ENCODE measurements around the gene PIF1.

DNA sequence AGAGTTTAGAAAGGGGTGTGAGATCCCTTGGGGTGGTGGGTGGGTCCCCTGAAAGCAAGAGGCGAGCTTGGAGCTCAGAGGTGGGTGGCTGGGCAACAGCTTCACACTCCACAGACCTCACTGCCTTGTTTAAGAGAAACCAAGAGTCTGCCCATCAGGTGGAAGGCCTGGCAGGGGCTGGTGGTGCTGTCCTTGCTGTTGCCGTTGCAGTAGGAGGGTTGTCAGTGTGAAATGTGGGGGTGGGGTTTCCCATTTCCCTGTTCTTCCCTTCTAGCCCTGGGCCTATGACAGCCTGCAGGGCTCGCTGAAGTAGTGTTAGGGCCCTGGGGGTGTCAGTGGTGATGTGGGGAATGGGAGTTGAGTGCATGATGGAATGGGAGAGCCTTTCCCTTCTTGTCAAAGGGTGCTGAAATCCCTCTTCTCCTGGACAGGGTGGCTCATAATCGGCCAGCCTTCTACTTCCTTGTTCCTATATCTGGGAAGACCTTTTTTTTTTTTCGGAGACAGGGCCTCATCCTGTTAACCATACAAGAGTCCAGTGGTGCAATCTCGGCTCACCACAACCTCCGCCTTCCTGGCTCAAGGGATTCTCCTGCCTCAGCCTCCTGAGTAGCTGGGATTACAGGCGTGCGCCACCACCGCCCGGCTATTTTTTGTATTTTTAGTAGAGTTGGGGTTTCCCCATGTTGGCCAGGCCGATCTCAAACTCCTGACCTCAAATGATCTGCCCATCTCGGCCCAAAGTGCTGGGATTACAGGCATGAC is 20.6 kb upstream of the PIF1 start:
- TF ChIP-seq EZH2 (IDR thresholded peaks at IDR 0.05; ENCODE audit: insufficient read depth, low read length) (no peak), CTCF (IDR thresholded peaks at IDR 0.05; ENCODE audit: insufficient read depth, low read depth, low read length) (no peak)

Measured in astrocyte (in vitro differentiated cells and primary cell).